ENCODE data around the gene OMA1. TPM values are rescaled to one million over a fixed set of nuclear protein-coding genes. Genes with fewer than 3 reads are reported as not detected.

OMA1 gene
- total and polyA plus RNA-seq, 4 experiments from 2014 or later = 32.7 to 86.2 (median 55.0) TPM

GRCh38 chr1:58476179-58476578 lies 70.3 kb downstream of the OMA1 start:
- Histone ChIP-seq H3K36me3 (ENCODE audit: insufficient read depth, low read length) (no peaks in the 10 kb centered on the region), H3K27ac (ENCODE audit: low read depth, low read length) (no peak overlapping the region), H3K9me3 (ENCODE audit: control insufficient read depth in 1 of 2, low read length in 2 of 2) (no peaks in the 10 kb centered on the region), H3K27me3 (ENCODE audit: insufficient read depth, low read length) (no peaks in the 10 kb centered on the region), H3K4me3 (ENCODE audit: low read length in 2 of 2) (no peak overlapping the region), H3K4me1 (ENCODE audit: insufficient read depth, low read length) (no peaks in the 10 kb centered on the region)
- POLR2A ChIA-PET (ENCODE audit: partially characterized antibody) = no interaction called here
- peaks cover 0 to 2% (median under 1%) of the 10 kb centered on the region in 4 donors for H3K4me1 Mint-ChIP-seq
- intact Hi-C loops (cut with micrococcal nuclease) = no loop called here
- no peaks in the 10 kb centered on the region for H3K27me3 Mint-ChIP-seq
- no peak for DNase-seq
- H3K36me3 Mint-ChIP-seq = peaks cover 27 to 29% of the 10 kb centered on the region in 2 donors
- H3K27ac Mint-ChIP-seq = peak overlapping the region in 2 of 7 donors; percentile 2 to 18
- CTCF ChIA-PET (ENCODE audit: partially characterized antibody) = interaction anchor here (0.5 kb wide), 1 partner anchor 9 kb away, joined by 3 read pairs; no protein-coding TSS in a partner anchor
- H3K9me3 Mint-ChIP-seq = no peaks in the 10 kb centered on the region
- no peak overlapping the region for H3K4me3 Mint-ChIP-seq

DNA sequence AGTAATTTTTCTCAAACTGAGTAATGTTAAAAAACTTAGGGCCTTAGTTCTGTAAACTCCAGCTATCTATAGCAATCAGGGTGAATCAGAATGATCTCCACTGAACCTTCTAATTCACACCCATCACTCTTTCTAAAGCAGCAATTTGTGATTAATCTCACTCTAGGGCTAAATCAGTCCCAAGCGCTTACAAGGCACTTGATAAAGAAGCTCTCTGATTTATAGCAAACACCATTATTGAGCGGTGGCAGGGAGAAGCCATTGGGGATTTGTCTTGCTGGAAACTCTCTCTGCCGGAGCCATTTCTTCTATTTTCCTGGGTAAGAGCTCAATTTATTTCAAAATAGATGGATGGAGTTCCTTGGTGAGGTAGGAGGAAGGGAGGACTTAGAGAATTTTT lies 77.0 kb downstream of the OMA1 start:
- H3K27me3 ChIP-seq (ENCODE audit: insufficient read depth, low read length) = no peaks in the 10 kb centered on the region
- no peak overlapping the region for H3K27ac ChIP-seq (ENCODE audit: low read depth, low read length)
- ChIA-PET POLR2A (ENCODE audit: partially characterized antibody) (no interaction called here), CTCF (ENCODE audit: partially characterized antibody) (interaction anchor here (1.5 kb wide), 1 partner anchor 46 kb away, joined by 5 read pairs; no protein-coding TSS in a partner anchor)
- H3K36me3 ChIP-seq (ENCODE audit: insufficient read depth, low read length) = no peaks in the 10 kb centered on the region
- DNase-seq = no peak
- H3K9me3 ChIP-seq (ENCODE audit: control insufficient read depth in 1 of 2, low read length in 2 of 2) = no peaks in the 10 kb centered on the region
- no peaks in the 10 kb centered on the region for H3K27me3 Mint-ChIP-seq
- no peak overlapping the region for H3K4me3 Mint-ChIP-seq
- intact Hi-C loops (cut with micrococcal nuclease) = no loop called here
- no peak overlapping the region for H3K27ac Mint-ChIP-seq
- peaks cover 10 to 26% of the 10 kb centered on the region in 2 donors for H3K36me3 Mint-ChIP-seq
- no peak overlapping the region for H3K4me3 ChIP-seq (ENCODE audit: low read length in 2 of 2)
- no peaks in the 10 kb centered on the region for H3K9me3 Mint-ChIP-seq
- no peaks in the 10 kb centered on the region for H3K4me1 ChIP-seq (ENCODE audit: insufficient read depth, low read length)
- H3K4me1 Mint-ChIP-seq = no peaks in the 10 kb centered on the region

GRCh38 chr1:58469016-58469415 lies 77.5 kb downstream of the OMA1 start:
- no peaks in the 10 kb centered on the region for H3K27me3 ChIP-seq (ENCODE audit: insufficient read depth, low read length)
- no peak overlapping the region for H3K4me3 ChIP-seq (ENCODE audit: low read length in 2 of 2)
- H3K36me3 ChIP-seq (ENCODE audit: insufficient read depth, low read length) = no peaks in the 10 kb centered on the region
- no peaks in the 10 kb centered on the region for H3K9me3 Mint-ChIP-seq
- H3K27me3 Mint-ChIP-seq = no peaks in the 10 kb centered on the region
- CTCF ChIA-PET (ENCODE audit: partially characterized antibody) = interaction anchor here (1.5 kb wide), 1 partner anchor 46 kb away, joined by 5 read pairs; no protein-coding TSS in a partner anchor
- peaks cover 10 to 28% of the 10 kb centered on the region in 2 donors for H3K36me3 Mint-ChIP-seq
- H3K27ac Mint-ChIP-seq = no peak overlapping the region
- no peaks in the 10 kb centered on the region for H3K4me1 Mint-ChIP-seq
- DNase-seq = no peak
- H3K4me3 Mint-ChIP-seq = no peak overlapping the region
- POLR2A ChIA-PET (ENCODE audit: partially characterized antibody) = no interaction called here
- no peaks in the 10 kb centered on the region for H3K9me3 ChIP-seq (ENCODE audit: control insufficient read depth in 1 of 2, low read length in 2 of 2)
- no peak overlapping the region for H3K27ac ChIP-seq (ENCODE audit: low read depth, low read length)
- intact Hi-C loops (cut with micrococcal nuclease) = no loop called here
- no peaks in the 10 kb centered on the region for H3K4me1 ChIP-seq (ENCODE audit: insufficient read depth, low read length)

- H3K9me3 Mint-ChIP-seq = no peaks in the 10 kb centered on the region
- no peak for DNase-seq
- Histone ChIP-seq H3K9me3 (ENCODE audit: control insufficient read depth in 1 of 2, low read length in 2 of 2) (no peaks in the 10 kb centered on the region), H3K4me3 (ENCODE audit: low read length in 2 of 2) (no peak overlapping the region), H3K27ac (ENCODE audit: low read depth, low read length) (no peak overlapping the region), H3K27me3 (ENCODE audit: insufficient read depth, low read length) (no peaks in the 10 kb centered on the region), H3K4me1 (ENCODE audit: insufficient read depth, low read length) (no peaks in the 10 kb centered on the region), H3K36me3 (ENCODE audit: insufficient read depth, low read length) (no peaks in the 10 kb centered on the region)
- CTCF ChIA-PET (ENCODE audit: partially characterized antibody) = interaction anchor here (1.5 kb wide), 1 partner anchor 46 kb away, joined by 5 read pairs; no protein-coding TSS in a partner anchor
- peaks cover 7 to 26% of the 10 kb centered on the region in 2 donors for H3K36me3 Mint-ChIP-seq
- H3K4me1 Mint-ChIP-seq = no peaks in the 10 kb centered on the region
- intact Hi-C loops (cut with micrococcal nuclease) = no loop called here
- H3K27ac Mint-ChIP-seq = no peak overlapping the region
- no peaks in the 10 kb centered on the region for H3K27me3 Mint-ChIP-seq
- H3K4me3 Mint-ChIP-seq = no peak overlapping the region
- POLR2A ChIA-PET (ENCODE audit: partially characterized antibody) = no interaction called here
Measured at GRCh38 chr1:58468612-58469011, 77.9 kb downstream of the OMA1 start.

DNA sequence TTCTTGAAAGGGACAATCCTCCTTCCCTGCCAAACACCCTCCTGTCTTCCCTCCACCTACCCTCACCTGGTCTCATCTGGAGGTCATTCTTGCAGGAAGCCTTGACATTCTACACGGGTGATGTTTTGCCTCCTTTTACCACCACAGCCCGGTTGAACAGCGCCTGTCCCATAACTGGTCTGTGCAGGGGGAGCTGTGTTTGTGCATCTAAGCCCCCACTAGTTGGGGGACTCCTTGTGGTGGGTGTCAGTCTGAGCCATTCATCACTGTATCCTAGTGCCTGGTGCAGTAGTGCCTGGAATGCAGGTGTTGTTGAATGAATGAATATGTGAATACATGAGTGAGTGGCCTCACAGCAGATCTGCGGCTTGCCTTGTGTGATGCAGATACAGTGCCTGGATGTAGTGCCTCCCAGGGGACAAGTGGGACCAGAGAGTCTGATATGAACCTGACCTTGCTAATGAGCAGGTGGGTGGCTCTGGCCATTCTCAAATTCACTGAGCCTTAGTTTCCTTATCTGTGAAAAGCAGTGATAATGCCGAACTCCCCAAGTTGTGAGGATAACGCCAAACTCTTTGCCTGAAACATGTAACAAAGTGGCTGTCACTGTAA lies 79.8 kb downstream of the OMA1 start:
- Mint-ChIP-seq H3K27ac (no peak overlapping the region), H3K9me3 (no peaks in the 10 kb centered on the region), H3K36me3 (peaks cover 5 to 27% of the 10 kb centered on the region in 2 donors)

DNA sequence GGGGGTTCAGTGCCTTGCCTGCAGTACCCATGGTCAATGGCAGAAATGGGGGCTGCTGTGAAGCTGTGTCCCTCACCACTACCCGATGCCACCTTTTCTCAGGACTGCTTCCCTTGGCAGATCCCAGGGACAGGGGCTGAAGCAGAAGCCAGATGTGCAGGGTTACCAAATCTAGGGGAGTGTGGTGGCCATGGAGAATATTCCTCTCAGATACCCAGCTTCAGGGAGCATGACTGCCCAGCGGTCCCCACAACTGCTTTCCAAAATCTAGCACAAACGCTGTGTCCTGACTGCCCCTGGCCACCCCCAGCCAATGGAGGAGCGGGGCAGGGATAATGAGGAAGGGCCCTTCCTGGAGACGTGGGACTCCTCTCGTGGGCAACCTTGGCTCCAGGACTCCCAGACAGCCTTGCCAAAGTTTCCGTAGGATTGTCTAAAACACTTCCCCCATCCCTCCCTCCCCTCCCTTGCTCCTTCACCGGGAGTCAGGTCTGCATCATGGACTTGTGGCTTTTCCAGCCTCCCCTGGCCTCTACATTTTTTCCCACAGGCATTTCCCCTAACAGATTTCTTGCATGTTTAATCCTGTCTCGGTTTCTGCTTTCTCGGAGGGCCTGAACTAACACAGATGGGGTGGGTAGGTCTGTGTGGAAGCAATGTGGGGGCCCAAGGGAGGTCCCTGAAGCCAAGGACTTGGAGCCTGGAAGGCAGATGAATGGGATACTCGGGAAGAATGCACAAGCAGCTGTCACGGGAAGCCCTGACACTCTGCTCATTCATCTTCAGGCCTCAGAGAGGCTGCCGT lies 80.5 kb downstream of the OMA1 start:
- POLR2A ChIA-PET (ENCODE audit: partially characterized antibody) = no interaction called here
- no peak overlapping the region for H3K27ac ChIP-seq (ENCODE audit: low read depth, low read length)
- intact Hi-C loops (cut with micrococcal nuclease) = no loop called here
- CTCF ChIA-PET (ENCODE audit: partially characterized antibody) = no interaction called here
- no peaks in the 10 kb centered on the region for H3K4me1 Mint-ChIP-seq
- no peak overlapping the region for H3K4me3 ChIP-seq (ENCODE audit: low read length in 2 of 2)
- H3K27ac Mint-ChIP-seq = no peak overlapping the region
- H3K4me1 ChIP-seq (ENCODE audit: insufficient read depth, low read length) = no peaks in the 10 kb centered on the region
- no peaks in the 10 kb centered on the region for H3K9me3 Mint-ChIP-seq
- H3K27me3 Mint-ChIP-seq = no peaks in the 10 kb centered on the region
- peaks cover 9 to 30% of the 10 kb centered on the region in 2 donors for H3K36me3 Mint-ChIP-seq
- DNase-seq = no peak
- H3K9me3 ChIP-seq (ENCODE audit: control insufficient read depth in 1 of 2, low read length in 2 of 2) = no peaks in the 10 kb centered on the region
- no peak overlapping the region for H3K4me3 Mint-ChIP-seq
- no peaks in the 10 kb centered on the region for H3K36me3 ChIP-seq (ENCODE audit: insufficient read depth, low read length)
- H3K27me3 ChIP-seq (ENCODE audit: insufficient read depth, low read length) = no peaks in the 10 kb centered on the region

More for the DNA sequence above, 79.8 kb downstream of the OMA1 start:
- ChIA-PET CTCF (ENCODE audit: partially characterized antibody) (interaction anchor here (0.5 kb wide), 1 partner anchor 110 kb away, joined by 4 read pairs; no protein-coding TSS in a partner anchor), POLR2A (ENCODE audit: partially characterized antibody) (no interaction called here)
- Histone ChIP-seq H3K27me3 (ENCODE audit: insufficient read depth, low read length) (no peaks in the 10 kb centered on the region), H3K4me3 (ENCODE audit: low read length in 2 of 2) (no peak overlapping the region), H3K27ac (ENCODE audit: low read depth, low read length) (no peak overlapping the region), H3K4me1 (ENCODE audit: insufficient read depth, low read length) (no peaks in the 10 kb centered on the region), H3K36me3 (ENCODE audit: insufficient read depth, low read length) (no peaks in the 10 kb centered on the region), H3K9me3 (ENCODE audit: control insufficient read depth in 1 of 2, low read length in 2 of 2) (no peaks in the 10 kb centered on the region)
- intact Hi-C loops (cut with micrococcal nuclease) = no loop called here
- Mint-ChIP-seq H3K4me1 (no peaks in the 10 kb centered on the region), H3K27me3 (no peaks in the 10 kb centered on the region), H3K4me3 (no peak overlapping the region)
- DNase-seq = no peak

- Mint-ChIP-seq H3K27ac (no peak overlapping the region), H3K4me1 (no peaks in the 10 kb centered on the region)
- POLR2A ChIA-PET (ENCODE audit: partially characterized antibody) = no interaction called here
Measured at GRCh38 chr1:58465176-58465575, 81.3 kb downstream of the OMA1 start.

More at GRCh38 chr1:58465176-58465575, 81.3 kb downstream of the OMA1 start:
- no peaks in the 10 kb centered on the region for H3K9me3 Mint-ChIP-seq
- H3K4me3 Mint-ChIP-seq = no peak overlapping the region
- H3K27me3 ChIP-seq (ENCODE audit: insufficient read depth, low read length) = no peaks in the 10 kb centered on the region
- H3K27me3 Mint-ChIP-seq = no peaks in the 10 kb centered on the region
- intact Hi-C loops (cut with micrococcal nuclease) = no loop called here
- CTCF ChIA-PET (ENCODE audit: partially characterized antibody) = no interaction called here
- no peak overlapping the region for H3K4me3 ChIP-seq (ENCODE audit: low read length in 2 of 2)
- DNase-seq = no peak
- no peaks in the 10 kb centered on the region for H3K36me3 ChIP-seq (ENCODE audit: insufficient read depth, low read length)
- no peak overlapping the region for H3K27ac ChIP-seq (ENCODE audit: low read depth, low read length)
- H3K36me3 Mint-ChIP-seq = peaks cover 9 to 30% of the 10 kb centered on the region in 2 donors
- no peaks in the 10 kb centered on the region for H3K9me3 ChIP-seq (ENCODE audit: control insufficient read depth in 1 of 2, low read length in 2 of 2)
- no peaks in the 10 kb centered on the region for H3K4me1 ChIP-seq (ENCODE audit: insufficient read depth, low read length)

All from CD4-positive, alpha-beta memory T cell (primary cell).